ENCODE measurements around the gene ZNF608.
A peak's percentile ranks its signal among the peaks of the same experiment; 100 is the strongest.

Gene ZNF608

DNA sequence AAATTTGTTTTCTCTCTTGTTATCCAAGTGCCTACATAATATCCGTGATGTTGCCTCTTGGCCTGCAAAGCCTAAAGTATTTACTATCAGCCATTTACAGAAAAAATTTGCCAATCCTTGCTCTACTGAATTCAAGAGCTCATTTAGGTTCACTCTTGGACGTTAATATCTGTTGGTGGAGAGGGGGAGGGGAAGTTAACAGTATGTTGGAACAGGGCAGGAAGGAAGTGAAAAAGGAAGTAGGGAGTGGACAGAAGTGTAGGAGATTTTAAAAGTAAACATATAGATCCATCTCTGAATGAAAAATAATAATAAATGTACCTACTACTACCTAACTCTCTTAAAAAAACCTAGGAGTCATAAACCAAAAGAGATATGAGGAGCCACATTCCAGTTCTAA, 32.8 kb downstream of the ZNF608 start:
- TF ChIP-seq, protein P1, sequence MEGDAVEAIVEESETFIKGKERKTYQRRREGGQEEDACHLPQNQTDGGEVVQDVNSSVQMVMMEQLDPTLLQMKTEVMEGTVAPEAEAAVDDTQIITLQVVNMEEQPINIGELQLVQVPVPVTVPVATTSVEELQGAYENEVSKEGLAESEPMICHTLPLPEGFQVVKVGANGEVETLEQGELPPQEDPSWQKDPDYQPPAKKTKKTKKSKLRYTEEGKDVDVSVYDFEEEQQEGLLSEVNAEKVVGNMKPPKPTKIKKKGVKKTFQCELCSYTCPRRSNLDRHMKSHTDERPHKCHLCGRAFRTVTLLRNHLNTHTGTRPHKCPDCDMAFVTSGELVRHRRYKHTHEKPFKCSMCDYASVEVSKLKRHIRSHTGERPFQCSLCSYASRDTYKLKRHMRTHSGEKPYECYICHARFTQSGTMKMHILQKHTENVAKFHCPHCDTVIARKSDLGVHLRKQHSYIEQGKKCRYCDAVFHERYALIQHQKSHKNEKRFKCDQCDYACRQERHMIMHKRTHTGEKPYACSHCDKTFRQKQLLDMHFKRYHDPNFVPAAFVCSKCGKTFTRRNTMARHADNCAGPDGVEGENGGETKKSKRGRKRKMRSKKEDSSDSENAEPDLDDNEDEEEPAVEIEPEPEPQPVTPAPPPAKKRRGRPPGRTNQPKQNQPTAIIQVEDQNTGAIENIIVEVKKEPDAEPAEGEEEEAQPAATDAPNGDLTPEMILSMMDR (IDR thresholded peaks at IDR 0.05; ENCODE audit: low read depth, low read length): no peak
- DNase-seq (ENCODE audit: extremely low read depth, low read depth): no peak

DNA sequence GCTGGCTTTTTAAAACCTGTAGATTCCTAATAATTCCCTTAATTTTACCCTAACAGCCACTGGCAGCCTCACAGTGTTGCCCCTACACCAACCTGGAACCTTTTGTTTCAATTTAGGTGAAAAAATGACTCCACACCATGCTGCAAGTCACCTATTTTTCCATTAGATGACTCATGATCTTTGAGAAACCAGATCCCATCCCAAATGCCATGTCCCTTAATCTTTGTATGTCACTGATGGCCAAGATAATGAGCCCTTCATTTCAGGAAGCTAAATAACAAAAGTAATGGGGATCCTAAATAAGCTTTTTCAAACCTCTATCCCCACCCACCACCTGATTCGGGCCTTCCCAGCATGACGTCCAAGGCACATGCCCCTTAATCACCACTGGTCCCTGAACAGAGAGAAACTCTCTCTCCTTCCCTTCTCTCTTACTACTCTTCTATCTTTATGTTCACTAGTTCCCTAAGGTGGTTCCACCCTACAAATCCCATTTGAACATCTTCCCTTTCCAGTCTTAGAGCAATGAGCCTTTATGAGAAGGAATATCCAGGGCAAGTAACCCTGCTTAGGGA, 33.6 kb downstream of the ZNF608 start:
- no peak for DNase-seq (ENCODE audit: extremely low read depth, low read depth)
- TF ChIP-seq, protein P1 (IDR thresholded peaks at IDR 0.05; ENCODE audit: low read depth, low read length): no peak

DNA sequence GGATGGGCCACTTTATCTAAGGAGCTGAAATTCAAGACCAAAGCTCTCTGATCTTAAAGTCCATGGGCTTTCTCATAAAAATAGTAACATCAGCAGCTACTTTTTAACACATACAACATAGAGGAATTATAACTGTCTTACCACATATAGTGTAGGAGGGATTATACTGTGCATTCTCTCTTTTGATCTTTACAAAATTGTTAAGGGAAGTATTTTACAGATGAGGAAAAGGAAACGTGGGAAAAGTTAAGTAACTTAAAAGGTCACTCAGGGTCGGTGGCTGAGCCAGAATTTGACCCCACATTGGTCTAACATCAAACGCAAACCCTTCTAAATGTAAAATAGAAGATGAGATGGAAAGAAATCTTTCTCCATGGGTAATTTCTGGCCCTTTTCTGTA, 38.4 kb downstream of the ZNF608 start:
- no peak for DNase-seq (ENCODE audit: extremely low read depth, low read depth)
- TF ChIP-seq, protein P1 (IDR thresholded peaks at IDR 0.05; ENCODE audit: low read depth, low read length): no peak

DNA sequence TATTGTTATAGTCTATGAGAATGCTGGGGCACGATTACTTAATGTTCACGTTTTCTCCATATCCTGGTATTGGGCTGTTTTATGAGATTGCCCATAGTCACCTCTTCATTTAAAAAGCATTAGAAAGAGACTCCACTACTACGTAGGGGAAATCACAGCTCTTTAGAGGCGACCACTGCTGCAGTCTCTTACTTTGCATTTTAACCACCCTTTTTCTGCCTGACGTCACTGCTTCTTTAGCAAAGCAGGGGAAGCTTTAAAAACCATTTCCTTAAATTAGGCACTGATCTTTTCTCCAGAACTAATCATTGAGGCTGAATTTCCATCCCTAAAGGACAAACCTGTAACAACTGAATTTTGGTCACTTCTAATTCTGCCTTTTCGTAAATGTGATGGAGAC, 38.9 kb downstream of the ZNF608 start:
- TF ChIP-seq, protein P1 (IDR thresholded peaks at IDR 0.05; ENCODE audit: low read depth, low read length): no peak
- DNase-seq (ENCODE audit: extremely low read depth, low read depth): no peak

DNA sequence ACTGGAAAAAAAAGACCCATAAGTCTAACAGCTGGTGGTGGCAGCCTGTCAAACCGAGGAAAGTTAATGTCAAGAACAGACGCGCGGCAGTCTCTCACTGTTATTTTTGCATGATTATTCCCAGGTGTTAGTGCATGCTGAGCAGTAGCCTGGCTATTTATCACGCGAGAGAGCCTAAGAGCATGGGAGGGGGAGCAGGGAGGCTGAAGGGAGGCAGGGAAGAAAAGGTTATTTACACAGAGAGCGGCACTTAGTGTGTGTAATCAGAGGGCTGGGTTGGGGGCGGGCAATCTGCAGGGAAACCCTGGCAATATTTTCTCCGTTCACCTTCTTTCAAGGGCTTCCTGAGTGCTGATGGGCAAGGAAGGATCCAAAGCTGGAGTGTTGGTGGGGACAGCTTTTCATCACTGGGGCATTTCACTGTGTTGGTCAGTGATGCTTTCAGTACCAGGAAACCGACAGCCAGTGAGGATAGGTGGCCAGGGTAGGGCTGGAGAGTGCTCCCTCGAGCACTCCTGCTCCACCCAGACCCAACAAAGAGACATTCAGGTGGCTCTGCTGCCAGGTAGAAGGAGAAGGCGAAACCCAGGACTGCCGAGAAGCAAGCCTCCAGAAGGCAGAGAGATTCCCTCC, 39.6 kb downstream of the ZNF608 start:
- DNase-seq (ENCODE audit: extremely low read depth, low read depth): peak; percentile 51
- TF ChIP-seq, protein P1 (IDR thresholded peaks at IDR 0.05; ENCODE audit: low read depth, low read length): no peak

DNA sequence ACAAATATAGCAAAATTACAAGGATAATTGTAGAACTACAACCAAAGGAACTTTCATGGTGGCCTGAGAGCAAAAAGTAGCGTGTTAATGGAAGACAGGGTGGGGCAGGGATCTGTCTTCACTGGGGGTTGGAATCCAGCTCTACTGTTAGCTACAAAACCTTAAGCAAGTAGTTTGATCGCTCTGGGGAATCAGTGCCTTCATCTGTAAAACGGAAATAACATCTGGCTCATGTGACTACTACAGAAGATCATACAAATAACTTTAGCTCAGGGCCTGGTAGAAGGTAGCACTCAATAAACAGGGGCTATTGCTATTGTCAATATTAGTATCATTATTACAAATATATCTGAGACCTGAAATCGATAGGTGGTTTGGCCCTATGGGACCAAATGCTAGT, 40.4 kb downstream of the ZNF608 start:
- TF ChIP-seq, protein P1 (IDR thresholded peaks at IDR 0.05; ENCODE audit: low read depth, low read length): no peak
- no peak for DNase-seq (ENCODE audit: extremely low read depth, low read depth)

DNA sequence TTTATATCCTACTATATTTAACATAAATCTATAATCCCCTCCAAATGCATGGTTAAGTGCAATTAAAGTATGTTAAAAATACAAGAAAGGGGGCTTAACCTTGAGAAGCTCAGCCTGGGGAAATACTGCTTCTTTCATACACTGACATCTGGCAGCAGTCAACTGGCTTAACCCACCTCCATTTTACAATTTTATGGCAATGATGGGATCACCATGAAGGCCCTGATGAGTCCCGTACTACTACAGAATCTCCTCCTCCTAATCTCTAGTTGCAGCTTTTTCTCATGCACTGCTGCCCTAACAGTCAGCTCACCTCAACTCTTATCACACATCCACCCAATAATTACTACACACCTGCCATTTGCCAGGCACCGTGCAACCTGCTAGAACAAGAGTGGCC, 40.9 kb downstream of the ZNF608 start:
- no peak for DNase-seq (ENCODE audit: extremely low read depth, low read depth)
- TF ChIP-seq, protein P1 (IDR thresholded peaks at IDR 0.05; ENCODE audit: low read depth, low read length): no peak
